GM23248 (cell line): ENCODE measurements around the gene NPAS3. TPM values are rescaled to one million over a fixed set of nuclear protein-coding genes. Genes with fewer than 3 reads are reported as not detected.

Experiments
- DNase-seq: peaks from one replicate; pipeline ENCODE4 v3.0.0-alpha.2; 2015
- H2AFZ ChIP-seq: fragments of 200-600 bp; sonication (generic); 2 replicates; pipeline ENCODE4 v1.6.1; 2016; ENCODE audit warnings: antibody characterized with exemption
- H3F3A ChIP-seq: fragments of 200-600 bp; sonication (generic); 2 replicates; pipeline ENCODE4 v1.6.1; 2016; ENCODE audit warnings: mild to moderate bottlenecking, antibody characterized with exemption, mixed run types; ENCODE audit not compliant: insufficient read depth
- H3K27ac ChIP-seq: fragments of 200-600 bp; sonication (generic); 2 replicates; pipeline ENCODE4 v1.5.1; 2016; ENCODE audit warnings: mild to moderate bottlenecking
- H3K27me3 ChIP-seq: fragments of 200-600 bp; sonication (generic); replicated peaks from 2 replicates; pipeline ENCODE4 v1.6.1; 2016; ENCODE audit warnings: mild to moderate bottlenecking; ENCODE audit not compliant: insufficient read depth
- H3K36me3 ChIP-seq: fragments of 200-600 bp; sonication (generic); 2 replicates; pipeline ENCODE4 v1.6.1; 2016; ENCODE audit warnings: low read depth, mild to moderate bottlenecking
- H3K4me1 ChIP-seq: fragments of 200-600 bp; sonication (generic); 2 replicates; pipeline ENCODE4 v1.6.1; 2016; ENCODE audit warnings: mild to moderate bottlenecking; ENCODE audit not compliant: insufficient read depth
- H3K4me2 ChIP-seq: fragments of 200-600 bp; sonication (generic); one replicate; pipeline ENCODE4 v1.6.1; 2016; ENCODE audit warnings: mild to moderate bottlenecking; ENCODE audit not compliant: unreplicated experiment
- H3K4me3 ChIP-seq: fragments of 200-600 bp; sonication (generic); 2 replicates; pipeline ENCODE4 v1.5.1; 2016; ENCODE audit warnings: mild to moderate bottlenecking
- H3K79me2 ChIP-seq: fragments of 200-600 bp; sonication (generic); 2 replicates; pipeline ENCODE4 v1.6.1; 2016; ENCODE audit warnings: mild to moderate bottlenecking; ENCODE audit not compliant: insufficient read depth
- H3K9ac ChIP-seq: fragments of 200-600 bp; sonication (generic); 2 replicates; pipeline ENCODE4 v1.6.1; 2016; ENCODE audit warnings: mild to moderate bottlenecking
- H3K9me2 ChIP-seq: fragments of 200-600 bp; sonication (generic); 2 replicates; pipeline ENCODE4 v1.6.1; 2016; ENCODE audit warnings: mixed run types, mild to moderate bottlenecking, moderate library complexity; ENCODE audit not compliant: insufficient read depth
- H3K9me3 ChIP-seq: fragments of 200-600 bp; sonication (generic); one replicate; pipeline ENCODE4 v1.6.1; 2017; ENCODE audit warnings: low read depth
- H4K20me1 ChIP-seq: fragments of 200-600 bp; sonication (generic); 2 replicates; pipeline ENCODE4 v1.6.0; 2016; ENCODE audit not compliant: insufficient read depth
- EZH2 ChIP-seq: fragments of 200-600 bp; sonication (generic); IDR thresholded peaks from 2 replicates; pipeline ENCODE4 v1.6.1; 2018; ENCODE audit warnings: antibody characterized with exemption, mild to moderate bottlenecking; ENCODE audit not compliant: insufficient read depth, poor library complexity, severe bottlenecking
- EZH2phosphoT487 ChIP-seq: fragments of 200-600 bp; sonication (generic); IDR thresholded peaks from 2 replicates; pipeline ENCODE4 v1.6.1; 2018; ENCODE audit warnings: antibody characterized with exemption, moderate library complexity, mild to moderate bottlenecking, low read depth; ENCODE audit not compliant: insufficient read depth
- WGBS, 2 experiments: methylation state at CpG; one replicate each; pipeline ENCODE4 v1.1.6; 2015 to 2017; ENCODE audit warnings: low lambda C conversion rate in 2 of 2, low coverage in 1 of 2; ENCODE audit errors: missing lambda C conversion rate in 2 of 2; 5-methylcytosine and 5-hydroxymethylcytosine counted together
- in situ Hi-C: fragments of 300-500 bp; cut with MboI; formaldehyde crosslinking; loops from 2 replicates; pipeline ENCODE4 v1.15.0; 2020
- polyA plus RNA-seq: library from polyadenylated mRNA; unstranded; fragments of >200 nt; fragmentation: Nextera tagmentation; extraction: Ambion mirVana; gene quantifications from 2 replicates; pipeline ENCODE4 v1.2.1, GENCODE V29; 2016
- total RNA-seq: library from RNA; depleted of rRNA; stranded (reverse); fragments of >200 nt; shearing (Covaris generic); gene quantifications from 2 replicates; pipeline ENCODE4 v1.2.3, GENCODE V29; 2014

NPAS3 gene
- total and polyA plus RNA-seq, 2 experiments from 2014 or later = 0.65 TPM; not detected in 1

- in situ Hi-C loops = no loop called here
- H3K9me3 ChIP-seq = no peaks in the 10 kb centered on the region
- TF ChIP-seq EZH2 = no peak
- H3K79me2 ChIP-seq = no peaks in the 10 kb centered on the region
- 88 to 92% methylated on average over 1 of the region's 1 CpG for WGBS, 2 experiments
- H3K36me3 ChIP-seq = no peaks in the 10 kb centered on the region
- no peaks in the 10 kb centered on the region for H3K27me3 ChIP-seq
- H3K27ac ChIP-seq = no peak overlapping the region
- no peaks in the 10 kb centered on the region for H3K9me2 ChIP-seq
- H3K4me3 ChIP-seq = no peak overlapping the region
- H2AFZ ChIP-seq = no peak overlapping the region
- no peaks in the 10 kb centered on the region for H3F3A ChIP-seq
- no peaks in the 10 kb centered on the region for H3K4me1 ChIP-seq
- no peak for DNase-seq
- H3K9ac ChIP-seq = no peak overlapping the region
- H4K20me1 ChIP-seq = no peaks in the 10 kb centered on the region
- no peak overlapping the region for H3K4me2 ChIP-seq
Observed at GRCh38 chr14:33730156-33730555, 791.5 kb downstream of the NPAS3 start.

GRCh38 chr14:33732175-33732574, 793.5 kb downstream of the NPAS3 start:
- 90 to 91% methylated on average over 7 of the region's 7 CpGs for WGBS, 2 experiments
- no peaks in the 10 kb centered on the region for H4K20me1 ChIP-seq
- no peaks in the 10 kb centered on the region for H3K27me3 ChIP-seq
- H3K27ac ChIP-seq = no peak overlapping the region
- H3K4me1 ChIP-seq = peaks cover 3% of the 10 kb centered on the region
- no peaks in the 10 kb centered on the region for H3K36me3 ChIP-seq
- TF ChIP-seq EZH2 = no peak
- TF ChIP-seq EZH2phosphoT487 = no peak
- H3K79me2 ChIP-seq = no peaks in the 10 kb centered on the region
- no peaks in the 10 kb centered on the region for H3K9me3 ChIP-seq
- no peak overlapping the region for H3K4me2 ChIP-seq
- no peak overlapping the region for H2AFZ ChIP-seq
- no peak overlapping the region for H3K4me3 ChIP-seq
- peaks cover 4% of the 10 kb centered on the region; the same call in 1 of the 2 replicates for H3F3A ChIP-seq
- in situ Hi-C loops = no loop called here
- H3K9me2 ChIP-seq = no peaks in the 10 kb centered on the region
- no peak overlapping the region for H3K9ac ChIP-seq
- no peak for DNase-seq

- WGBS, 2 experiments = 91 to 92% methylated on average over 6 of the region's 6 CpGs
- Histone ChIP-seq H3K27me3 (no peaks in the 10 kb centered on the region), H3K4me3 (no peak overlapping the region), H3F3A (peaks cover 14% of the 10 kb centered on the region), H3K9ac (no peak overlapping the region), H3K36me3 (no peaks in the 10 kb centered on the region), H3K9me2 (no peaks in the 10 kb centered on the region), H4K20me1 (no peaks in the 10 kb centered on the region), H3K27ac (no peak overlapping the region), H3K79me2 (no peaks in the 10 kb centered on the region), H2AFZ (no peak overlapping the region), H3K4me1 (peaks cover 13% of the 10 kb centered on the region), H3K4me2 (no peak overlapping the region), H3K9me3 (no peaks in the 10 kb centered on the region)
- in situ Hi-C loops = no loop called here
- TF ChIP-seq EZH2phosphoT487 (no peak), EZH2 (no peak)
- no peak for DNase-seq
Observed at GRCh38 chr14:33733310-33733709, 794.6 kb downstream of the NPAS3 start.

- H3K27me3 ChIP-seq = no peaks in the 10 kb centered on the region
- H3K4me1 ChIP-seq = peaks cover 13% of the 10 kb centered on the region
- H4K20me1 ChIP-seq = no peaks in the 10 kb centered on the region
- H3K4me2 ChIP-seq = no peak overlapping the region
- no peak overlapping the region for H2AFZ ChIP-seq
- H3K9ac ChIP-seq = no peak overlapping the region
- no peaks in the 10 kb centered on the region for H3K9me2 ChIP-seq
- H3K79me2 ChIP-seq = no peaks in the 10 kb centered on the region
- H3F3A ChIP-seq = peaks cover 14% of the 10 kb centered on the region
- H3K36me3 ChIP-seq = no peaks in the 10 kb centered on the region
- in situ Hi-C loops = no loop called here
- DNase-seq = no peak
- no peak overlapping the region for H3K4me3 ChIP-seq
- no peak overlapping the region for H3K27ac ChIP-seq
- no peaks in the 10 kb centered on the region for H3K9me3 ChIP-seq
- no peak for TF ChIP-seq EZH2
Observed at GRCh38 chr14:33733721-33734120, 795.0 kb downstream of the NPAS3 start.

- in situ Hi-C loops = no loop called here
- Histone ChIP-seq H3K27me3 (no peaks in the 10 kb centered on the region), H3K9me2 (no peaks in the 10 kb centered on the region), H3F3A (peaks cover 14% of the 10 kb centered on the region), H3K4me1 (peaks cover 13% of the 10 kb centered on the region), H3K9ac (no peak overlapping the region), H3K36me3 (no peaks in the 10 kb centered on the region), H3K79me2 (no peaks in the 10 kb centered on the region), H3K4me2 (no peak overlapping the region), H2AFZ (no peak overlapping the region), H4K20me1 (no peaks in the 10 kb centered on the region), H3K4me3 (no peak overlapping the region), H3K27ac (no peak overlapping the region), H3K9me3 (no peaks in the 10 kb centered on the region)
- DNase-seq = no peak
- WGBS, 2 experiments = 75 to 77% methylated on average over 3 of the region's 3 CpGs
- no peak for TF ChIP-seq EZH2
- TF ChIP-seq EZH2phosphoT487 = no peak
Observed at GRCh38 chr14:33734387-33734786, 795.7 kb downstream of the NPAS3 start.
